ENCODE data around the gene CNTN4. TPM values are rescaled to one million over a fixed set of nuclear protein-coding genes. Genes with fewer than 3 reads are reported as not detected.

Gene CNTN4
- total RNA-seq, 1 donor from 2014 or later: not detected

- Histone ChIP-seq H4K20me1 (ENCODE audit: insufficient read depth, low read length) (no peaks in the 10 kb centered on the region), H3K36me3 (ENCODE audit: insufficient read depth, low read length) (no peaks in the 10 kb centered on the region), H3K9me3 (ENCODE audit: insufficient read depth, low read depth, low read length) (no peaks in the 10 kb centered on the region), H3K4me3 (ENCODE audit: insufficient read depth, low read depth, low read length) (no peak overlapping the region), H3K9ac (ENCODE audit: low read length) (no peak overlapping the region), H3K4me2 (ENCODE audit: low read length) (no peak overlapping the region), H3K27me3 (ENCODE audit: insufficient read depth, low read length) (no peaks in the 10 kb centered on the region), H3K79me2 (ENCODE audit: insufficient read depth, low read length) (no peaks in the 10 kb centered on the region), H2AFZ (ENCODE audit: low read depth, low read length) (no peak overlapping the region), H3K4me1 (ENCODE audit: insufficient read depth, low read length) (no peaks in the 10 kb centered on the region), H3K27ac (ENCODE audit: low read depth, low read length) (no peak overlapping the region)
- Mint-ChIP-seq H3K4me3 (ENCODE audit: unreplicated experiment) (no peak overlapping the region), H3K27ac (ENCODE audit: unreplicated experiment) (no peak overlapping the region), H3K4me1 (ENCODE audit: low read depth, unreplicated experiment) (no peaks in the 10 kb centered on the region), H3K27me3 (ENCODE audit: low read depth, unreplicated experiment) (no peaks in the 10 kb centered on the region), H3K9me3 (ENCODE audit: unreplicated experiment) (no peaks in the 10 kb centered on the region), H3K36me3 (ENCODE audit: low read depth, unreplicated experiment) (no peaks in the 10 kb centered on the region)
- no peak for DNase-seq (ENCODE audit: low read depth)
- no peak for FAIRE-seq
- TF ChIP-seq CTCF (IDR thresholded peaks at IDR 0.05; ENCODE audit: insufficient read depth, low read depth, low read length) (no peak), EZH2 (IDR thresholded peaks at IDR 0.05; ENCODE audit: insufficient read depth, low read length) (no peak)
Observed at GRCh38 chr3:2377281-2377680, 278.6 kb downstream of the CNTN4 start.

GRCh38 chr3:2390926-2391532 lies 292.4 kb downstream of the CNTN4 start:
- H3K4me1 Mint-ChIP-seq (ENCODE audit: low read depth, unreplicated experiment): no peaks in the 10 kb centered on the region
- Histone ChIP-seq H3K9me3 (ENCODE audit: insufficient read depth, low read depth, low read length) (no peaks in the 10 kb centered on the region), H3K4me3 (ENCODE audit: insufficient read depth, low read depth, low read length) (no peak overlapping the region), H3K36me3 (ENCODE audit: insufficient read depth, low read length) (no peaks in the 10 kb centered on the region), H3K79me2 (ENCODE audit: insufficient read depth, low read length) (no peaks in the 10 kb centered on the region), H3K27ac (ENCODE audit: low read depth, low read length) (no peak overlapping the region), H3K4me2 (ENCODE audit: low read length) (no peak overlapping the region), H3K4me1 (ENCODE audit: insufficient read depth, low read length) (no peaks in the 10 kb centered on the region), H3K27me3 (ENCODE audit: insufficient read depth, low read length) (no peaks in the 10 kb centered on the region), H2AFZ (ENCODE audit: low read depth, low read length) (no peak overlapping the region), H3K9ac (ENCODE audit: low read length) (no peak overlapping the region), H4K20me1 (ENCODE audit: insufficient read depth, low read length) (no peaks in the 10 kb centered on the region)
- peaks cover 2% of the 10 kb centered on the region for H3K9me3 Mint-ChIP-seq (ENCODE audit: unreplicated experiment)
- TF ChIP-seq CTCF (IDR thresholded peaks at IDR 0.05; ENCODE audit: insufficient read depth, low read depth, low read length) (no peak), EZH2 (IDR thresholded peaks at IDR 0.05; ENCODE audit: insufficient read depth, low read length) (no peak)
- no peak overlapping the region for H3K27ac Mint-ChIP-seq (ENCODE audit: unreplicated experiment)
- FAIRE-seq: no peak
- no peaks in the 10 kb centered on the region for H3K27me3 Mint-ChIP-seq (ENCODE audit: low read depth, unreplicated experiment)
- no peak for DNase-seq (ENCODE audit: low read depth)
- H3K4me3 Mint-ChIP-seq (ENCODE audit: unreplicated experiment): no peak overlapping the region
- no peaks in the 10 kb centered on the region for H3K36me3 Mint-ChIP-seq (ENCODE audit: low read depth, unreplicated experiment)

GRCh38 chr3:2391896-2392295 lies 293.2 kb downstream of the CNTN4 start:
- TF ChIP-seq EZH2 (IDR thresholded peaks at IDR 0.05; ENCODE audit: insufficient read depth, low read length) (no peak), CTCF (IDR thresholded peaks at IDR 0.05; ENCODE audit: insufficient read depth, low read depth, low read length) (no peak)
- Histone ChIP-seq H3K4me1 (ENCODE audit: insufficient read depth, low read length) (no peaks in the 10 kb centered on the region), H3K27me3 (ENCODE audit: insufficient read depth, low read length) (no peaks in the 10 kb centered on the region), H3K79me2 (ENCODE audit: insufficient read depth, low read length) (no peaks in the 10 kb centered on the region), H3K4me3 (ENCODE audit: insufficient read depth, low read depth, low read length) (no peak overlapping the region), H4K20me1 (ENCODE audit: insufficient read depth, low read length) (no peaks in the 10 kb centered on the region), H3K9me3 (ENCODE audit: insufficient read depth, low read depth, low read length) (no peaks in the 10 kb centered on the region), H3K36me3 (ENCODE audit: insufficient read depth, low read length) (no peaks in the 10 kb centered on the region), H3K4me2 (ENCODE audit: low read length) (no peak overlapping the region), H3K27ac (ENCODE audit: low read depth, low read length) (no peak overlapping the region), H3K9ac (ENCODE audit: low read length) (no peak overlapping the region), H2AFZ (ENCODE audit: low read depth, low read length) (no peak overlapping the region)
- no peaks in the 10 kb centered on the region for H3K4me1 Mint-ChIP-seq (ENCODE audit: low read depth, unreplicated experiment)
- FAIRE-seq: no peak
- H3K9me3 Mint-ChIP-seq (ENCODE audit: unreplicated experiment): peaks cover 2% of the 10 kb centered on the region
- H3K36me3 Mint-ChIP-seq (ENCODE audit: low read depth, unreplicated experiment): no peaks in the 10 kb centered on the region
- DNase-seq (ENCODE audit: low read depth): no peak
- H3K4me3 Mint-ChIP-seq (ENCODE audit: unreplicated experiment): no peak overlapping the region
- H3K27ac Mint-ChIP-seq (ENCODE audit: unreplicated experiment): no peak overlapping the region
- H3K27me3 Mint-ChIP-seq (ENCODE audit: low read depth, unreplicated experiment): no peaks in the 10 kb centered on the region
